CD14-positive monocyte (primary cell): ENCODE results near the gene VPS37C. TPM values are rescaled to one million over a fixed set of nuclear protein-coding genes. Genes with fewer than 3 reads are reported as not detected.

Experiments
- DNase-seq, 3 donors: peaks; one replicate each; pipeline ENCODE4 v3.0.0-alpha.2; 2011 to 2022
- H2AFZ ChIP-seq: 2 replicates; pipeline ENCODE4 v1.6.0; 2012; ENCODE audit warnings: mild to moderate bottlenecking, low read depth, low read length, inconsistent platforms; ENCODE audit not compliant: insufficient read depth, poor library complexity, severe bottlenecking
- H3K27ac ChIP-seq, 2 donors: 1 replicate in 1 of 2; 2 replicates in 1 of 2; pipeline ENCODE4 v1.5.1; 2012 to 2013; ENCODE audit warnings: low read length in 2 of 2, control low read depth in 1 of 2, inconsistent platforms in 1 of 2, low read depth in 1 of 2, mild to moderate bottlenecking in 1 of 2
- H3K27me3 ChIP-seq, 2 donors: one replicate each; pipeline versions ENCODE4 v1.6.0 to v1.6.1; 2011 to 2013; ENCODE audit warnings: low read length in 2 of 2; ENCODE audit not compliant: control insufficient read depth in 2 of 2, insufficient read depth in 2 of 2
- H3K36me3 ChIP-seq, 2 donors: replicated peaks in 1 of 2; 1 replicate in 1 of 2; 2 replicates in 1 of 2; pipeline versions ENCODE4 v1.5.1 to v1.6.1; 2012 to 2013; ENCODE audit warnings: low read length in 2 of 2, control low read depth in 1 of 2, inconsistent platforms in 1 of 2, mild to moderate bottlenecking in 1 of 2; ENCODE audit not compliant: insufficient read depth in 2 of 2, control insufficient read depth in 1 of 2
- H3K4me1 ChIP-seq, 2 donors: 1 replicate in 1 of 2; 2 replicates in 1 of 2; pipeline versions ENCODE4 v1.5.1 to v1.6.1; 2012 to 2013; ENCODE audit warnings: low read length in 2 of 2, control low read depth in 1 of 2, inconsistent platforms in 1 of 2, mild to moderate bottlenecking in 1 of 2, moderate library complexity in 1 of 2; ENCODE audit not compliant: insufficient read depth in 2 of 2, control insufficient read depth in 1 of 2
- H3K4me2 ChIP-seq: replicated peaks from 2 replicates; pipeline ENCODE3; 2012; ENCODE audit warnings: low read length, moderate library complexity, mild to moderate bottlenecking; ENCODE audit not compliant: poor library complexity, severe bottlenecking; ENCODE audit errors: extremely low read depth
- H3K4me3 ChIP-seq, 3 experiments: fragments of 200-600 bp in 1 of 3; sonication (generic) in 1 of 3; replicated peaks in 1 of 3; 1 replicate in 2 of 3; 2 replicates in 1 of 3; pipeline ENCODE4 v1.5.1; 2011 to 2013; ENCODE audit warnings: low read length in 3 of 3, mild to moderate bottlenecking in 3 of 3, control low read depth in 2 of 3, low read depth in 2 of 3, inconsistent platforms in 1 of 3, moderate library complexity in 1 of 3
- H3K79me2 ChIP-seq: 2 replicates; pipeline ENCODE4 v1.6.0; 2012; ENCODE audit warnings: mild to moderate bottlenecking, control low read depth, inconsistent platforms, low read length, moderate library complexity; ENCODE audit not compliant: insufficient read depth
- H3K9ac ChIP-seq: 2 replicates; pipeline ENCODE4 v1.6.0; 2017; ENCODE audit warnings: low read length, mild to moderate bottlenecking; ENCODE audit not compliant: insufficient read depth, poor library complexity, severe bottlenecking
- H3K9me3 ChIP-seq, 2 donors: replicated peaks in 1 of 2; 1 replicate in 1 of 2; 2 replicates in 1 of 2; pipeline versions ENCODE4 v1.5.1 to v1.6.1; 2012 to 2013; ENCODE audit warnings: low read length in 2 of 2, control low read depth in 1 of 2; ENCODE audit not compliant: control insufficient read depth in 1 of 2, insufficient read depth in 1 of 2
- H4K20me1 ChIP-seq: 2 replicates; pipeline ENCODE4 v1.6.0; 2012; ENCODE audit warnings: mild to moderate bottlenecking, low read length, control low read depth, moderate library complexity; ENCODE audit not compliant: insufficient read depth
- H3K27ac Mint-ChIP-seq, 7 donors: one replicate each; pipeline ENCODE4 v1.8.0; 2020; ENCODE audit warnings: mild to moderate bottlenecking in 7 of 7, mixed read lengths in 7 of 7, moderate library complexity in 6 of 7, inconsistent platforms in 2 of 7
- H3K27me3 Mint-ChIP-seq, 3 donors: one replicate each; pipeline ENCODE4 v1.8.0; 2021 to 2022; ENCODE audit warnings: low read depth in 3 of 3, mild to moderate bottlenecking in 3 of 3, mixed read lengths in 3 of 3, moderate library complexity in 3 of 3, inconsistent platforms in 1 of 3
- H3K36me3 Mint-ChIP-seq, 2 donors: one replicate each; pipeline ENCODE4 v1.8.0; 2020; ENCODE audit warnings: mixed read lengths in 2 of 2, inconsistent platforms in 1 of 2, mild to moderate bottlenecking in 1 of 2
- H3K4me1 Mint-ChIP-seq: one replicate; pipeline ENCODE4 v1.8.0; 2020; ENCODE audit warnings: mild to moderate bottlenecking, mixed read lengths
- H3K4me3 Mint-ChIP-seq, 2 donors: one replicate each; pipeline ENCODE4 v1.8.0; 2020; ENCODE audit warnings: mild to moderate bottlenecking in 2 of 2, mixed read lengths in 2 of 2, moderate library complexity in 1 of 2
- H3K9me3 Mint-ChIP-seq, 7 donors: one replicate each; pipeline ENCODE4 v1.8.0; 2020 to 2022; ENCODE audit warnings: mixed read lengths in 7 of 7, mild to moderate bottlenecking in 6 of 7, moderate library complexity in 6 of 7, inconsistent platforms in 2 of 7
- CTCF ChIP-seq: fragments of 200-600 bp; IDR thresholded peaks from one replicate; pipeline ENCODE4 v1.8.0; 2022; ENCODE audit warnings: antibody characterized with exemption, mild to moderate bottlenecking
- WGBS: methylation state at CpG from one replicate; pipeline ENCODE4 v1.1.5; 2013; ENCODE audit warnings: missing lambda C conversion rate; ENCODE audit not compliant: insufficient coverage; 5-methylcytosine and 5-hydroxymethylcytosine counted together
- intact Hi-C, 2 donors: fragments of 100-400 bp; cut with micrococcal nuclease; formaldehyde crosslinking; loops; one replicate each; pipeline versions ENCODE4 v1.15.0 to v1.15.1; 2023
- polyA plus RNA-seq, 3 donors: library from polyadenylated mRNA; depleted of rRNA in 1 of 3; unstranded in 2 of 3; stranded (reverse) in 1 of 3; fragments of 300-500 nt in 2 of 3; fragments of >200 nt in 1 of 3; fragmentation: Illumina TruSeq in 2 of 3; gene quantifications; 1 replicate in 2 of 3; 2 replicates in 1 of 3; pipeline ENCODE4 v1.2.3, GENCODE V29; 2012 to 2021

Gene VPS37C
- polyA plus RNA-seq, 3 donors: 1.9 to 25.1 (median 3.8) TPM

- no peaks in the 10 kb centered on the region for H4K20me1 ChIP-seq
- no peak overlapping the region for H3K4me3 ChIP-seq
- H3K36me3 ChIP-seq: no peaks in the 10 kb centered on the region
- no peaks in the 10 kb centered on the region for H3K79me2 ChIP-seq
- H2AFZ ChIP-seq: no peak overlapping the region
- no peak overlapping the region for H3K4me2 ChIP-seq
- Mint-ChIP-seq H3K9me3 (peaks cover 4 to 17% (median 11%) of the 10 kb centered on the region in 7 donors), H3K27ac (no peak overlapping the region), H3K27me3 (peaks cover 0 to 4% (median 3%) of the 10 kb centered on the region in 3 donors), H3K36me3 (peaks cover 7% of the 10 kb centered on the region in 2 donors), H3K4me3 (no peak overlapping the region), H3K4me1 (peaks cover 24% of the 10 kb centered on the region)
- no peak overlapping the region for H3K9ac ChIP-seq
- 94% methylated on average over 2 of the region's 6 CpGs for WGBS
- no peak for DNase-seq
- H3K4me1 ChIP-seq: peaks cover 29% of the 10 kb centered on the region in 2 donors
- TF ChIP-seq CTCF: no peak
- intact Hi-C loops: no loop called here
- H3K27me3 ChIP-seq: no peaks in the 10 kb centered on the region
- peaks cover 0 to 15% of the 10 kb centered on the region in 2 donors for H3K9me3 ChIP-seq
- no peak overlapping the region for H3K27ac ChIP-seq
These were observed 13.0 kb upstream of the VPS37C start for GRCh38 chr11:61174273-61174672.

DNA sequence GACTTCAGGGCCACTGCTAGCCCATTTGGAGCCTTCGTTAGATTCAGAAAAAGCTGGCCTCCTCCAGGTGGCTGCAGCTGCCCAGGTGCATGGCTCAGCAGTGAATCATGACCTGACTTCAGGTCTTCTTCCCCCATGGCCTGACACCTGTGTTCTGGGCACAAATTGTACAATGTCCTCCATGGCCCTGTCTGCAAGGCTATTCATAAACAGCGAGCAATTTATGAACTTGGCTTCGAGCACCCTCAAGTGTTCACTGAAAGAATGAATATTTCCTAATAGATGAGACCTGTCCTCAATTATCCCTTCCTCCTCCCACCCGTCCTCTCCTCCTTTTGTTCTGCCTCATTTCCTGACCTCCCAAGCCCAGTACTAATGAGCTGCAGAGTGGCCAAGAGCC, 12.2 kb upstream of the VPS37C start:
- Histone ChIP-seq H3K79me2 (no peaks in the 10 kb centered on the region), H4K20me1 (no peaks in the 10 kb centered on the region), H3K27ac (peak overlapping the region in 1 of 2 donors; percentile 78), H3K4me3 (no peak overlapping the region), H3K4me2 (no peak overlapping the region), H2AFZ (no peak overlapping the region), H3K9me3 (peaks cover 0 to 19% of the 10 kb centered on the region in 2 donors), H3K9ac (no peak overlapping the region), H3K36me3 (no peaks in the 10 kb centered on the region), H3K27me3 (no peaks in the 10 kb centered on the region), H3K4me1 (peaks cover 35% of the 10 kb centered on the region in 2 donors)
- peaks cover 7 to 22% (median 16%) of the 10 kb centered on the region in 7 donors for H3K9me3 Mint-ChIP-seq
- TF ChIP-seq CTCF: no peak
- peaks cover 0 to 4% (median 3%) of the 10 kb centered on the region in 3 donors for H3K27me3 Mint-ChIP-seq
- H3K36me3 Mint-ChIP-seq: peaks cover 7% of the 10 kb centered on the region in 2 donors
- H3K27ac Mint-ChIP-seq: peak overlapping the region in 3 of 7 donors; percentile 75 to 85 (median 79)
- intact Hi-C loops: loop anchor here in 1 of 2 donors (2.0 kb wide), 1 partner anchor 17 kb away; no protein-coding TSS in a partner anchor
- WGBS: 81% methylated on average over 2 of the region's 4 CpGs
- DNase-seq: no peak
- H3K4me3 Mint-ChIP-seq: no peak overlapping the region
- H3K4me1 Mint-ChIP-seq: peaks cover 30% of the 10 kb centered on the region
